ENCODE data around the gene CACNG6.

Gene CACNG6

GRCh38 chr19:53978975-53979801 is 12.2 kb upstream of the CACNG6 start:
- H3K27ac ChIP-seq (ENCODE audit: low read length), result no peak overlapping the region
- H3K9ac ChIP-seq (ENCODE audit: low read length), result no peak overlapping the region
- no peak overlapping the region for H2AFZ ChIP-seq (ENCODE audit: low read depth, low read length)

GRCh38 chr19:53980539-53981375 is 10.7 kb upstream of the CACNG6 start:
- no peak overlapping the region for H3K9ac ChIP-seq (ENCODE audit: low read length)
- H2AFZ ChIP-seq (ENCODE audit: low read depth, low read length), result no peak overlapping the region

More at GRCh38 chr19:53978975-53979801, 12.2 kb upstream of the CACNG6 start:
- no peak for TF ChIP-seq EZH2phosphoT487 (IDR thresholded peaks at IDR 0.05; ENCODE audit: low read depth)
- TF ChIP-seq CTCF (IDR thresholded peaks at IDR 0.05; ENCODE audit: low read depth, low read length), result no peak
- Histone ChIP-seq H3K4me1 (ENCODE audit: low read length) (no peaks in the 10 kb centered on the region), H3K4me2 (ENCODE audit: low read length) (no peak overlapping the region), H3K36me3 (replicated peaks; ENCODE audit: low read depth, low read length) (no peaks in the 10 kb centered on the region), H3K27me3 (ENCODE audit: low read depth, low read length) (no peaks in the 10 kb centered on the region), H3K79me2 (ENCODE audit: low read length) (no peaks in the 10 kb centered on the region), H3K9me3 (ENCODE audit: insufficient read depth, low read length) (0 out of 2 replicates have a peak, but pooled peaks cover 7% of the 10 kb centered on the region), H3K4me3 (ENCODE audit: low read length) (no peak overlapping the region), H4K20me1 (ENCODE audit: insufficient read depth, low read length) (no peaks in the 10 kb centered on the region)

GRCh38 chr19:53981376-53981951 is 10.0 kb upstream of the CACNG6 start:
- Histone ChIP-seq H2AFZ (ENCODE audit: low read depth, low read length) (no peak overlapping the region), H3K36me3 (replicated peaks; ENCODE audit: low read depth, low read length) (no peaks in the 10 kb centered on the region), H3K4me3 (ENCODE audit: low read length) (no peak overlapping the region), H3K27me3 (ENCODE audit: low read depth, low read length) (no peaks in the 10 kb centered on the region), H3K9ac (ENCODE audit: low read length) (no peak overlapping the region), H4K20me1 (ENCODE audit: insufficient read depth, low read length) (no peaks in the 10 kb centered on the region), H3K27ac (ENCODE audit: low read length) (no peak overlapping the region), H3K4me1 (ENCODE audit: low read length) (no peaks in the 10 kb centered on the region), H3K79me2 (ENCODE audit: low read length) (no peaks in the 10 kb centered on the region), H3K9me3 (ENCODE audit: insufficient read depth, low read length) (0 out of 2 replicates have a peak, but pooled peaks cover 7% of the 10 kb centered on the region), H3K4me2 (ENCODE audit: low read length) (no peak overlapping the region)
- TF ChIP-seq EZH2phosphoT487 (IDR thresholded peaks at IDR 0.05; ENCODE audit: low read depth), result no peak

More at GRCh38 chr19:53980539-53981375, 10.7 kb upstream of the CACNG6 start:
- H3K4me1 ChIP-seq (ENCODE audit: low read length), result no peaks in the 10 kb centered on the region
- H3K36me3 ChIP-seq (replicated peaks; ENCODE audit: low read depth, low read length), result no peaks in the 10 kb centered on the region
- H3K4me3 ChIP-seq (ENCODE audit: low read length), result no peak overlapping the region
- no peak overlapping the region for H3K27ac ChIP-seq (ENCODE audit: low read length)
- 0 out of 2 replicates have a peak, but pooled peaks cover 7% of the 10 kb centered on the region for H3K9me3 ChIP-seq (ENCODE audit: insufficient read depth, low read length)
- H3K79me2 ChIP-seq (ENCODE audit: low read length), result no peaks in the 10 kb centered on the region
- no peak overlapping the region for H3K4me2 ChIP-seq (ENCODE audit: low read length)
- no peak for TF ChIP-seq EZH2phosphoT487 (IDR thresholded peaks at IDR 0.05; ENCODE audit: low read depth)
- no peak for TF ChIP-seq CTCF (IDR thresholded peaks at IDR 0.05; ENCODE audit: low read depth, low read length)
- no peaks in the 10 kb centered on the region for H4K20me1 ChIP-seq (ENCODE audit: insufficient read depth, low read length)
- no peaks in the 10 kb centered on the region for H3K27me3 ChIP-seq (ENCODE audit: low read depth, low read length)

GRCh38 chr19:53982001-53982451 is 9.4 kb upstream of the CACNG6 start:
- Histone ChIP-seq H3K4me2 (ENCODE audit: low read length) (no peak overlapping the region), H3K27me3 (ENCODE audit: low read depth, low read length) (no peaks in the 10 kb centered on the region), H2AFZ (ENCODE audit: low read depth, low read length) (no peak overlapping the region), H3K9ac (ENCODE audit: low read length) (no peak overlapping the region), H4K20me1 (ENCODE audit: insufficient read depth, low read length) (no peaks in the 10 kb centered on the region), H3K36me3 (replicated peaks; ENCODE audit: low read depth, low read length) (no peaks in the 10 kb centered on the region), H3K4me1 (ENCODE audit: low read length) (no peaks in the 10 kb centered on the region), H3K9me3 (ENCODE audit: insufficient read depth, low read length) (0 out of 2 replicates have a peak, but pooled peaks cover 7% of the 10 kb centered on the region), H3K4me3 (ENCODE audit: low read length) (no peak overlapping the region), H3K27ac (ENCODE audit: low read length) (no peak overlapping the region), H3K79me2 (ENCODE audit: low read length) (no peaks in the 10 kb centered on the region)
- TF ChIP-seq CTCF (IDR thresholded peaks at IDR 0.05; ENCODE audit: low read depth, low read length), result no peak
- TF ChIP-seq EZH2phosphoT487 (IDR thresholded peaks at IDR 0.05; ENCODE audit: low read depth), result no peak

Data from OCI-LY3 (cell line).